Measurements from ENCODE around the gene PIAS4. TPM values are rescaled to one million over a fixed set of nuclear protein-coding genes. Genes with fewer than 3 reads are reported as not detected.
A peak's percentile ranks its signal among the peaks of the same experiment; 100 is the strongest.

Gene PIAS4
- total and polyA plus RNA-seq, 2 of the 13 experiments (the other 11 are each of a cell fraction or from before 2014, with no cell fraction given), result 9.0 to 20.1 TPM

GRCh38 chr19:4037301-4037949 is 29.9 kb downstream of the PIAS4 start:
- no peaks in the 10 kb centered on the region for H3K4me1 ChIP-seq (ENCODE audit: insufficient read depth, low read length)
- POLR2A ChIA-PET, result no interaction called here
- DNase-seq (ENCODE audit: low spot score) (no peak), FAIRE-seq (no peak), ATAC-seq (no peak)
- peaks cover 15 to 23% of the 10 kb centered on the region in 2 experiments; a peak in 4 of 5 replicates for H3K36me3 ChIP-seq (replicated peaks in 1 of 2; ENCODE audit: control insufficient read depth in 1 of 2, insufficient read depth in 2 of 2, low read length in 2 of 2)
- H3K79me2 ChIP-seq (ENCODE audit: insufficient read depth, low read length), result no peaks in the 10 kb centered on the region
- no TSS peak for BruUV-seq (replicated peaks)
- TF ChIP-seq JARID2 (CRISPR knock-in tag; IDR thresholded peaks at IDR 0.05; ENCODE audit: insufficient replicate concordance) (no peak), AGO2 (optimal IDR thresholded peaks at IDR 0.05; ENCODE audit: low read depth, low read length) (peak; percentile 72), CHD2 (IDR thresholded peaks at IDR 0.05; ENCODE audit: low read depth, low read length) (no peak), E2F1 (CRISPR knock-in tag; IDR thresholded peaks at IDR 0.05) (no peak), HOXA3 (CRISPR knock-in tag; IDR thresholded peaks at IDR 0.05) (no peak), ZNF773 (CRISPR knock-in tag; IDR thresholded peaks at IDR 0.05; ENCODE audit: borderline replicate concordance) (no peak), AKAP8 (CRISPR knock-in tag; IDR thresholded peaks at IDR 0.05) (no peak), ZNF781 (CRISPR knock-in tag; IDR thresholded peaks at IDR 0.05; ENCODE audit: borderline replicate concordance, not compliant biosample characterization) (no peak), EP300 (IDR thresholded peaks at IDR 0.05; ENCODE audit: low read depth in 2 of 2, low read length in 2 of 2) (no peak), EP300 (CRISPR knock-in tag; IDR thresholded peaks at IDR 0.05; ENCODE audit: borderline replicate concordance) (no peak), PBX3 (CRISPR knock-in tag; IDR thresholded peaks at IDR 0.05; ENCODE audit: borderline replicate concordance) (no peak), SMARCC2 (IDR thresholded peaks at IDR 0.05) (no peak), ZNF792 (CRISPR knock-in tag; IDR thresholded peaks at IDR 0.05) (no peak), GABPB1 (CRISPR knock-in tag; IDR thresholded peaks at IDR 0.05) (peak; percentile 11; the same call in 1 of the 2 replicates), AHR (CRISPR knock-in tag; IDR thresholded peaks at IDR 0.05) (no peak)
- TF ChIP-seq, protein P1, sequence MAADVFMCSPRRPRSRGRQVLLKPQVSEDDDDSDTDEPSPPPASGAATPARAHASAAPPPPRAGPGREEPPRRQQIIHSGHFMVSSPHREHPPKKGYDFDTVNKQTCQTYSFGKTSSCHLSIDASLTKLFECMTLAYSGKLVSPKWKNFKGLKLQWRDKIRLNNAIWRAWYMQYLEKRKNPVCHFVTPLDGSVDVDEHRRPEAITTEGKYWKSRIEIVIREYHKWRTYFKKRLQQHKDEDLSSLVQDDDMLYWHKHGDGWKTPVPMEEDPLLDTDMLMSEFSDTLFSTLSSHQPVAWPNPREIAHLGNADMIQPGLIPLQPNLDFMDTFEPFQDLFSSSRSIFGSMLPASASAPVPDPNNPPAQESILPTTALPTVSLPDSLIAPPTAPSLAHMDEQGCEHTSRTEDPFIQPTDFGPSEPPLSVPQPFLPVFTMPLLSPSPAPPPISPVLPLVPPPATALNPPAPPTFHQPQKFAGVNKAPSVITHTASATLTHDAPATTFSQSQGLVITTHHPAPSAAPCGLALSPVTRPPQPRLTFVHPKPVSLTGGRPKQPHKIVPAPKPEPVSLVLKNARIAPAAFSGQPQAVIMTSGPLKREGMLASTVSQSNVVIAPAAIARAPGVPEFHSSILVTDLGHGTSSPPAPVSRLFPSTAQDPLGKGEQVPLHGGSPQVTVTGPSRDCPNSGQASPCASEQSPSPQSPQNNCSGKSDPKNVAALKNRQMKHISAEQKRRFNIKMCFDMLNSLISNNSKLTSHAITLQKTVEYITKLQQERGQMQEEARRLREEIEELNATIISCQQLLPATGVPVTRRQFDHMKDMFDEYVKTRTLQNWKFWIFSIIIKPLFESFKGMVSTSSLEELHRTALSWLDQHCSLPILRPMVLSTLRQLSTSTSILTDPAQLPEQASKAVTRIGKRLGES (CRISPR knock-in tag; IDR thresholded peaks at IDR 0.05; ENCODE audit: borderline replicate concordance), result no peak
- CTCF ChIA-PET (ENCODE audit: low intra/inter-chr PET ratio, low total read pairs), result no interaction called here
- no peak overlapping the region for H2AFZ ChIP-seq (ENCODE audit: low read length)
- WGBS (ENCODE audit: low lambda C conversion rate), result 97% methylated on average over 49 of the region's 54 CpGs
- in situ Hi-C loops (cut with HindIII; ENCODE audit: extremely low pct_ligation_motif_present, low pct_unique_long_range_greater_than_20kb), result no loop called here
- H3K9me3 ChIP-seq (ENCODE audit: low read length), result no peaks in the 10 kb centered on the region
- no peak overlapping the region for H3K9ac ChIP-seq (ENCODE audit: insufficient read depth, low read depth, low read length)
- intact Hi-C loops (cut with micrococcal nuclease; ENCODE audit: unreplicated experiment), result no loop called here
- no peaks in the 10 kb centered on the region for H4K20me1 ChIP-seq (ENCODE audit: insufficient read depth, low read length)
- H3K4me3 ChIP-seq (replicated peaks in 1 of 3; ENCODE audit: insufficient read depth in 1 of 3, low read depth in 2 of 3, low read length in 3 of 3), result no peak overlapping the region
- no peaks in the 10 kb centered on the region; a peak in 1 of 5 replicates for H3K27me3 ChIP-seq (ENCODE audit: control insufficient read depth in 1 of 2, insufficient read depth in 2 of 2, low read length in 2 of 2)
- no peak overlapping the region for H3K4me2 ChIP-seq (ENCODE audit: low read depth, low read length)
- no peak overlapping the region for H3K27ac ChIP-seq (ENCODE audit: extremely low read length, insufficient read depth, low read length)

Data from HepG2 (cell line).